Uterus (tissue), 4 donors: ENCODE data around the gene OTUD5. TPM values are rescaled to one million over a fixed set of nuclear protein-coding genes. Genes with fewer than 3 reads are reported as not detected.

ENCODE experiments used
- DNase-seq, 2 donors: peaks; one replicate each; pipeline ENCODE4 v3.0.0-alpha.2; 2019 to 2020
- H3K27ac ChIP-seq, 2 donors: fragments of 200-600 bp; sonication (generic); 1 replicate in 1 of 2; 2 replicates in 1 of 2; pipeline ENCODE4 v1.5.1; 2016 to 2018
- H3K27me3 ChIP-seq, 2 donors: fragments of 200-600 bp; sonication (generic); one replicate each; pipeline ENCODE4 v1.5.1; 2018 to 2019; ENCODE audit warnings: control low read depth in 1 of 2
- H3K36me3 ChIP-seq, 2 donors: fragments of 200-600 bp; sonication (generic); one replicate each; pipeline ENCODE4 v1.5.1; 2019; ENCODE audit warnings: control low read depth in 1 of 2
- H3K4me1 ChIP-seq, 2 donors: fragments of 200-600 bp; sonication (generic); one replicate each; pipeline ENCODE4 v1.5.1; 2018 to 2019; ENCODE audit warnings: control low read depth in 1 of 2
- H3K4me3 ChIP-seq, 2 donors: fragments of 200-600 bp; sonication (generic); 1 replicate in 1 of 2; 2 replicates in 1 of 2; pipeline ENCODE4 v1.5.1; 2018 to 2019; ENCODE audit warnings: mild to moderate bottlenecking in 1 of 2
- H3K9me3 ChIP-seq, 2 donors: fragments of 200-600 bp; sonication (generic); one replicate each; pipeline ENCODE4 v1.5.1; 2019; ENCODE audit warnings: control low read depth in 1 of 2
- POLR2A ChIP-seq, 2 donors: fragments of 450-650 bp; IDR thresholded peaks; one replicate each; pipeline ENCODE4 v1.6.1; 2016; ENCODE audit warnings: antibody characterized with exemption in 2 of 2, mild to moderate bottlenecking in 1 of 2, moderate library complexity in 1 of 2
- intact Hi-C: fragments of 100-400 bp; cut with DNase I; formaldehyde crosslinking; loops from one replicate; pipeline ENCODE4 v1.15.1; 2023; ENCODE audit warnings: low total_unique reads
- total RNA-seq, 4 donors: library from RNA; depleted of rRNA in 3 of 4; stranded (reverse); fragments of >200 nt in 3 of 4; gene quantifications; one replicate each; pipeline versions ENCODE4 v1.1.0 to v1.2.4, GENCODE V29; 2014 to 2023
- TF ChIP-seq, protein P1 (sequence below), 4 experiments: fragments of 200-600 bp in 2 of 4; fragments of 450-650 bp in 2 of 4; sonication (generic) in 2 of 4; IDR thresholded peaks; one replicate each; pipeline ENCODE4 v1.5.1; 2016 to 2019; ENCODE audit warnings: antibody characterized with exemption in 4 of 4, mild to moderate bottlenecking in 2 of 4, moderate library complexity in 1 of 4
- donor health status: DM: yes; HTN: yes; CAD: no.

Gene OTUD5
- total RNA-seq, 4 donors from 2014 or later = 8.5 to 58.7 (median 21.8) TPM

DNA sequence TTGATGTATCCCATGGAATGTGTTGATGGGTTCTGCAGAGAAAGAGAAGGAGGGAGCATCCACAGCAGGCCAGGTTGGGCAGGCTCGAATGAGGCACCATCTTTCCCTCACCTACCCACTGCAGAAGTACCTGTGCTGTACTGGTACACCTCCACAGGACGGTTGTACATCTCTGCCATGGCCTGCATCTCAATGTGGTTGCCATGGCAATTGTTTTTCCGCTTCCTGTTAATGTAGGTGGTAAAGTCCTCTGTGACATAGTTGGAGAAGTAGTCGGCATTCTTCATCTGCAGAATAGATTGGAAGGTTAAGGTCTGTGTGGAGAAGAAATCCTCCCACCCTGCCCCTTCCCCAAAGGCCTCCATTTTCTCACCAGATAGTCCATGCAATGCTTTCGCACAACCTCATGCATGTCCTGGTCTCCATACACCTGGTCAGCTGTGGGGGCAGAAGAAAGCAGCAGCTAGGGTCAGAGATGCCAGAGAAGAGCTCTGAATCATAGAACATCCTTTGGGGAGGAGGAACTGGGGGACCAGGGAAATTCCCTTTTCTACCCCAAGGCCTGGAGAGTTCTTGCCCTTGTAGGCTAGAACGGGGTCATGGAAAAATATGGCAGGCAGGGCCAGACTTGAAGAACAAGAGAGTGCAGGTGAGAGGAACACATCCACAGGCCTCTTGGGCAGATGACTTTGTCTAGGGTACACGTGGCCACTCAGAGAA is 22.7 kb downstream of the OTUD5 start:
- no peaks in the 10 kb centered on the region for H3K36me3 ChIP-seq
- no peak for TF ChIP-seq POLR2A (IDR thresholded peaks at IDR 0.05)
- TF ChIP-seq, protein P1, sequence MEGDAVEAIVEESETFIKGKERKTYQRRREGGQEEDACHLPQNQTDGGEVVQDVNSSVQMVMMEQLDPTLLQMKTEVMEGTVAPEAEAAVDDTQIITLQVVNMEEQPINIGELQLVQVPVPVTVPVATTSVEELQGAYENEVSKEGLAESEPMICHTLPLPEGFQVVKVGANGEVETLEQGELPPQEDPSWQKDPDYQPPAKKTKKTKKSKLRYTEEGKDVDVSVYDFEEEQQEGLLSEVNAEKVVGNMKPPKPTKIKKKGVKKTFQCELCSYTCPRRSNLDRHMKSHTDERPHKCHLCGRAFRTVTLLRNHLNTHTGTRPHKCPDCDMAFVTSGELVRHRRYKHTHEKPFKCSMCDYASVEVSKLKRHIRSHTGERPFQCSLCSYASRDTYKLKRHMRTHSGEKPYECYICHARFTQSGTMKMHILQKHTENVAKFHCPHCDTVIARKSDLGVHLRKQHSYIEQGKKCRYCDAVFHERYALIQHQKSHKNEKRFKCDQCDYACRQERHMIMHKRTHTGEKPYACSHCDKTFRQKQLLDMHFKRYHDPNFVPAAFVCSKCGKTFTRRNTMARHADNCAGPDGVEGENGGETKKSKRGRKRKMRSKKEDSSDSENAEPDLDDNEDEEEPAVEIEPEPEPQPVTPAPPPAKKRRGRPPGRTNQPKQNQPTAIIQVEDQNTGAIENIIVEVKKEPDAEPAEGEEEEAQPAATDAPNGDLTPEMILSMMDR (IDR thresholded peaks at IDR 0.05) = no peak
- DNase-seq = no peak
- no peaks in the 10 kb centered on the region for H3K9me3 ChIP-seq
- H3K27me3 ChIP-seq = no peaks in the 10 kb centered on the region
- no peaks in the 10 kb centered on the region for H3K4me1 ChIP-seq
- no peak overlapping the region for H3K27ac ChIP-seq
- H3K4me3 ChIP-seq = no peak overlapping the region
- intact Hi-C loops = no loop called here

DNA sequence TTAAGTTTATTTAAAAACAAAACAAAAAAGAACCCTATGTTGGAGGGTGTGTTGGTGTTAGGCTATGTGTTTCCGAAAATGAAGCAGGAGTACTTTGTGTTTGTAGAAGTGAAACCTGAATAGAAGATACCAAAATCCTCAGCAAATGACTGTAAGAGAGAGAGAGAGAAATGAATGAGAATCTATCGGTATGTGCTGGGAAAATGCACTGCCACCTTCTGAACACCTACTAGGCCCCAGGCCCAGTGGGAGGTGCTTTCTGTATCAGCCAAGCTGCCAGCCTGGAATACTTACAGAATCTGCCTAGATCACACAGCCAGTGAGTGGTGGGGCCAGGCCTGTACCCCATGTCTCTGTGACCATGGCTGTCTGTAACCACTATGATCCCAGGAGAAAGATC is 23.6 kb downstream of the OTUD5 start:
- TF ChIP-seq POLR2A (IDR thresholded peaks at IDR 0.05) = no peak
- TF ChIP-seq, protein P1 (IDR thresholded peaks at IDR 0.05) = no peak
- Histone ChIP-seq H3K4me1 (no peaks in the 10 kb centered on the region), H3K9me3 (no peaks in the 10 kb centered on the region), H3K27me3 (no peaks in the 10 kb centered on the region), H3K27ac (no peak overlapping the region), H3K4me3 (no peak overlapping the region), H3K36me3 (no peaks in the 10 kb centered on the region)
- DNase-seq = no peak
- intact Hi-C loops = no loop called here

DNA sequence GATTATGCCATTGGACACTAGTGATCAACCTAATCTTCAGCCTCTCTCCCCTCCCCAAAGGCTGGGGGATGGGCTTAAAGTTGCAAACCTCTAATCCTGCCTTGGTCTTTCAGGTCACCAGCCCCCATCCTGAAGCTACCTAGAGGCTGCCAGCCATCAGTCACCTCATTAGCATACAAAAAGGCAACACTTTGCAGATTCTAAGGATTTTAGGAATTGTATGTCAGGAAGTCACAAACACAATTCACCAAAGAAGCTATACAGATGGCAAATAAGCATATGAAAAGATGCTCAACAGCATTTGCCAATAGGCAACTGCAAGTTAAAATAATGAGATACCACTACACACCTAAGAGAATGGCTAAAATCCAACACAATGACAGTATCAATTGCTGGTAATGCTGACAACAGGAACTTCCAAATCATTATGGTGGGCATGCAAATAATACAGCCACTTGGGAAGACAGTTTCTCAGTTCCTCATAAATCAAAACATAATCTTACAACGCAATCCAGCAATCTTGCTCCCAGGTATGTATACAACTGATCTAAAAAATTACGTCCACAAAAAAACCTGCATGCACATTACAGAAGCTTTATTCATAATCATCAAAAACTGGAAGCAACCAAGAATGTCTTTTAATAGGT is 29.5 kb downstream of the OTUD5 start:
- Histone ChIP-seq H3K4me1 (no peaks in the 10 kb centered on the region), H3K4me3 (no peak overlapping the region), H3K9me3 (no peaks in the 10 kb centered on the region), H3K27me3 (no peaks in the 10 kb centered on the region), H3K36me3 (no peaks in the 10 kb centered on the region), H3K27ac (no peak overlapping the region)
- TF ChIP-seq, protein P1 (IDR thresholded peaks at IDR 0.05) = no peak
- TF ChIP-seq POLR2A (IDR thresholded peaks at IDR 0.05) = no peak
- intact Hi-C loops = no loop called here
- no peak for DNase-seq

DNA sequence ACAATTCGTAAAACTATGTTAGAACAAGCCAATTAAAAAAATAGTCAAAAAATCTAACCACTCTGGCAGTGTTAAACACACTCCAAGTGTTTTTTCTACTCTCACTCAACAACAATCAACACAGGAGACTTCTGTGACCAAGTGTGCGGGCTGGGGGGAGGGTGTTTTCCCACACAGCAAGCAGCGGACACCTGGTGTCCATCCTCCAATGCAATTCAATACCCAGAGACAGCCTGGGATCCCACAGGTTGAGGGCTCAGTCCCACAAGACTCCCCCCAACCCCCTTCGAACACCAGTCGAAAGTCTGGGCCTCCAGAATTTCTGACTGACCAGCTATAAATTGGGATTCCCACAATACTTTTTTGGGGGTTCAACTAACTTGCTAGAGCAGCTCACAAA is 30.3 kb downstream of the OTUD5 start:
- H3K27me3 ChIP-seq = no peaks in the 10 kb centered on the region
- H3K9me3 ChIP-seq = no peaks in the 10 kb centered on the region
- intact Hi-C loops = no loop called here
- no peak for DNase-seq
- no peak overlapping the region for H3K4me3 ChIP-seq
- H3K36me3 ChIP-seq = no peaks in the 10 kb centered on the region
- H3K27ac ChIP-seq = no peak overlapping the region
- H3K4me1 ChIP-seq = no peaks in the 10 kb centered on the region
- no peak for TF ChIP-seq POLR2A (IDR thresholded peaks at IDR 0.05)

DNA sequence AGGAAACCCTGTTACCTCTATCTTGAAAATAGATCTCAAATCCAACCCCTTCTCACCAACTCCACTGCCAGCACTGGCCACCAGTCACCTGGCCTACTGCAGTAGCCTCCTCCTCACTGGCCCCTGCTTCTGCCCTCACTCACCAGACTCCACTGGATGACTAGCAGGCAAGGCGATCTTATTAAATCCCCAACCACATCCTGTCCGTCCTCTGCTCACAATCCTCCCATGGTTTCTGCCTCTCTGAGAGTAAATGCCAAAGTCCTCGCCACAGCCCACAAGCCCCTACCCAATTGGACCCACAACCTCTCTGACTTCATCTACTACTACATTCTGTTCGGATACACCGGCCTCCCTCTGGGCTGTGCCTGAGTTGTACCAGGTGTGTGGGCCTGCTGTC is 33.1 kb downstream of the OTUD5 start:
- Histone ChIP-seq H3K4me3 (no peak overlapping the region), H3K4me1 (no peaks in the 10 kb centered on the region), H3K36me3 (no peaks in the 10 kb centered on the region), H3K27me3 (no peaks in the 10 kb centered on the region), H3K27ac (no peak overlapping the region), H3K9me3 (no peaks in the 10 kb centered on the region)
- no peak for DNase-seq
- TF ChIP-seq, protein P1 (IDR thresholded peaks at IDR 0.05) = no peak
- no peak for TF ChIP-seq POLR2A (IDR thresholded peaks at IDR 0.05)
- intact Hi-C loops = no loop called here
